ENCODE measurements around the gene NAT14.
A peak's percentile ranks its signal among the peaks of the same experiment; 100 is the strongest.

NAT14 gene

GRCh38 chr19:55482967-55483705, 1.9 kb upstream of the NAT14 start:
- peaks cover 4% of the 10 kb centered on the region for H3K36me3 Mint-ChIP-seq
- peaks cover 13% of the 10 kb centered on the region for H3K27me3 Mint-ChIP-seq
- H3K4me3 Mint-ChIP-seq: peak overlapping the region; percentile 33
- CTCF ChIA-PET: interaction anchor here (1.2 to 4.1 kb wide), 2 partner anchors 10 to 21 kb away, joined by 3 to 23 read pairs; no protein-coding TSS in a partner anchor
- H3K27ac Mint-ChIP-seq: no peak overlapping the region
- H3K4me1 Mint-ChIP-seq: peaks cover 28% of the 10 kb centered on the region
- DNase-seq: no peak
- no peaks in the 10 kb centered on the region for H3K9me3 Mint-ChIP-seq

GRCh38 chr19:55483706-55484592, 1.0 kb upstream of the NAT14 start:
- DNase-seq: no peak
- Mint-ChIP-seq H3K36me3 (peaks cover 4% of the 10 kb centered on the region), H3K4me3 (peak overlapping the region; percentile 73), H3K27me3 (peaks cover 19% of the 10 kb centered on the region), H3K4me1 (peaks cover 20% of the 10 kb centered on the region), H3K27ac (no peak overlapping the region), H3K9me3 (no peaks in the 10 kb centered on the region)
- CTCF ChIA-PET: interaction anchor here (1.0 to 4.1 kb wide), 4 partner anchors 7 to 20 kb away, joined by 3 to 23 read pairs (median 5); partner anchors contain the start of gene ZNF628

GRCh38 chr19:55485439-55486011, 537 bp downstream of the NAT14 start:
- Mint-ChIP-seq H3K9me3 (no peaks in the 10 kb centered on the region), H3K4me3 (peak overlapping the region; percentile 73), H3K27ac (peak overlapping the region; percentile 19), H3K27me3 (peaks cover 33% of the 10 kb centered on the region), H3K36me3 (no peaks in the 10 kb centered on the region), H3K4me1 (peaks cover 9% of the 10 kb centered on the region)
- DNase-seq: no peak
- CTCF ChIA-PET: interaction anchor here (1.0 to 4.1 kb wide), 3 partner anchors 9 to 19 kb away, joined by 4 to 23 read pairs (median 6); partner anchors contain the start of gene ZNF628

GRCh38 chr19:55486043-55486970, 1.3 kb downstream of the NAT14 start:
- no peak for DNase-seq
- peaks cover 9% of the 10 kb centered on the region for H3K4me1 Mint-ChIP-seq
- H3K27me3 Mint-ChIP-seq: peaks cover 41% of the 10 kb centered on the region
- H3K36me3 Mint-ChIP-seq: no peaks in the 10 kb centered on the region
- CTCF ChIA-PET: interaction anchor here (1.4 to 4.1 kb wide), 2 partner anchors 18 to 19 kb away, joined by 5 to 23 read pairs; no protein-coding TSS in a partner anchor
- no peaks in the 10 kb centered on the region for H3K9me3 Mint-ChIP-seq
- H3K4me3 Mint-ChIP-seq: peak overlapping the region; percentile 59
- H3K27ac Mint-ChIP-seq: peak overlapping the region; percentile 6

- Mint-ChIP-seq H3K27me3 (peaks cover 51% of the 10 kb centered on the region), H3K27ac (peak overlapping the region; percentile 71), H3K4me3 (peak overlapping the region; percentile 12), H3K9me3 (no peaks in the 10 kb centered on the region), H3K36me3 (no peaks in the 10 kb centered on the region), H3K4me1 (peaks cover 9% of the 10 kb centered on the region)
- DNase-seq: no peak
- CTCF ChIA-PET: interaction anchor here (1.4 to 4.1 kb wide), 2 partner anchors 17 to 20 kb away, joined by 5 to 23 read pairs; no protein-coding TSS in a partner anchor
Observed at GRCh38 chr19:55486971-55487923, 2.3 kb downstream of the NAT14 start.

- H3K27me3 Mint-ChIP-seq: peaks cover 58% of the 10 kb centered on the region
- peaks cover 9% of the 10 kb centered on the region for H3K4me1 Mint-ChIP-seq
- H3K36me3 Mint-ChIP-seq: no peaks in the 10 kb centered on the region
- DNase-seq: no peak
- no peaks in the 10 kb centered on the region for H3K9me3 Mint-ChIP-seq
- H3K27ac Mint-ChIP-seq: peak within 1 kb of the TSS; percentile 71
- CTCF ChIA-PET: interaction anchor here (1.4 kb wide), 1 partner anchor 20 kb away, joined by 5 read pairs; no protein-coding TSS in a partner anchor
- H3K4me3 Mint-ChIP-seq: no peak within 1 kb of the TSS
Observed at GRCh38 chr19:55487924-55488687, 3.1 kb downstream of the NAT14 start, which contains the start of gene SSC5D. TSS of gene SSC5D (plus strand) at chr19:55488436. CDS start at chr19:55488590, 154 bp downstream.

- Mint-ChIP-seq H3K36me3 (no peaks in the 10 kb centered on the region), H3K4me3 (no peak overlapping the region), H3K27me3 (peaks cover 64% of the 10 kb centered on the region), H3K9me3 (no peaks in the 10 kb centered on the region), H3K27ac (no peak overlapping the region), H3K4me1 (peaks cover 8% of the 10 kb centered on the region)
- no peak for DNase-seq
- CTCF ChIA-PET: interaction anchor here (0.9 kb wide), 1 partner anchor 15 kb away, joined by 5 read pairs; no protein-coding TSS in a partner anchor
Observed at GRCh38 chr19:55488986-55489710, 4.2 kb downstream of the NAT14 start.

GRCh38 chr19:55489711-55490477, 4.9 kb downstream of the NAT14 start:
- peaks cover 5% of the 10 kb centered on the region for H3K4me1 Mint-ChIP-seq
- H3K27ac Mint-ChIP-seq: no peak overlapping the region
- no peaks in the 10 kb centered on the region for H3K9me3 Mint-ChIP-seq
- DNase-seq: no peak
- CTCF ChIA-PET: interaction anchor here (0.9 to 3.2 kb wide), 2 partner anchors 14 kb away, joined by 5 to 12 read pairs; no protein-coding TSS in a partner anchor
- no peaks in the 10 kb centered on the region for H3K36me3 Mint-ChIP-seq
- peaks cover 71% of the 10 kb centered on the region for H3K27me3 Mint-ChIP-seq
- no peak overlapping the region for H3K4me3 Mint-ChIP-seq

- Mint-ChIP-seq H3K4me1 (peaks cover 4% of the 10 kb centered on the region), H3K4me3 (no peak overlapping the region), H3K36me3 (no peaks in the 10 kb centered on the region), H3K27me3 (peaks cover 72% of the 10 kb centered on the region), H3K27ac (no peak overlapping the region), H3K9me3 (no peaks in the 10 kb centered on the region)
- CTCF ChIA-PET: interaction anchor here (3.2 kb wide), 1 partner anchor 13 kb away, joined by 12 read pairs; no protein-coding TSS in a partner anchor
- DNase-seq: no peak
Observed at GRCh38 chr19:55490478-55491432, 5.8 kb downstream of the NAT14 start.

Measured in activated naive CD4-positive, alpha-beta T cell treated with anti-CD3 and anti-CD28 coated beads, Interleukin-2, amount 10 ng/mL, durations not matched to agents 7 days and 5 days (primary cell).